ENCODE results near the gene WNT5B. TPM values are rescaled to one million over a fixed set of nuclear protein-coding genes. Genes with fewer than 3 reads are reported as not detected.

The WNT5B gene
- total RNA-seq, 1 donor from 2014 or later: 16.3 TPM

DNA sequence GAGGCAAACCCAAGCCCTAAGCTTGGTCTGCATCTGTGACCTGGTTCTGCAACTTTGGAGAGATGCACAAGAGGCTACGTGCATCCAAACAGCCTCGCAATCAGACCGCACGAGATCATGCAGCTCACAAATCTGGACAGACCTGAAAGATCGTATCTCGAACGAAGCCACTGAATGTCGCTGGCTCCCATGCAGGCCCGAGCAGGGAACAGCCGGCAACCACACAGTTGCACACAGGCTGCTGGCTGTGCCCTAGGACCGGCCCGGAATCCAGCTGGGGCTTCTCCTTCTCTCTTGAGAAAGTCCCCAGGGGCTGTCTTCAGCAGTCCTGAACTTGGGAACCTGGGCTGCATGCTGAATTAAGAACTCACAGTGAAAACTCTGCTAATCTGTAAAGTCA is 27.9 kb downstream of the WNT5B start:
- H3K27ac Mint-ChIP-seq (ENCODE audit: unreplicated experiment): no peak overlapping the region
- no peaks in the 10 kb centered on the region for H3K4me1 Mint-ChIP-seq (ENCODE audit: low read depth, unreplicated experiment)
- no peak for TF ChIP-seq CTCF (IDR thresholded peaks at IDR 0.05; ENCODE audit: partially characterized antibody, unreplicated experiment)
- H3K4me3 Mint-ChIP-seq (ENCODE audit: unreplicated experiment): no peak overlapping the region
- H3K9me3 Mint-ChIP-seq (ENCODE audit: unreplicated experiment): no peaks in the 10 kb centered on the region
- peaks cover 6% of the 10 kb centered on the region for H3K27me3 Mint-ChIP-seq (ENCODE audit: unreplicated experiment)
- H3K36me3 Mint-ChIP-seq (ENCODE audit: unreplicated experiment): no peaks in the 10 kb centered on the region
- no peak for DNase-seq

DNA sequence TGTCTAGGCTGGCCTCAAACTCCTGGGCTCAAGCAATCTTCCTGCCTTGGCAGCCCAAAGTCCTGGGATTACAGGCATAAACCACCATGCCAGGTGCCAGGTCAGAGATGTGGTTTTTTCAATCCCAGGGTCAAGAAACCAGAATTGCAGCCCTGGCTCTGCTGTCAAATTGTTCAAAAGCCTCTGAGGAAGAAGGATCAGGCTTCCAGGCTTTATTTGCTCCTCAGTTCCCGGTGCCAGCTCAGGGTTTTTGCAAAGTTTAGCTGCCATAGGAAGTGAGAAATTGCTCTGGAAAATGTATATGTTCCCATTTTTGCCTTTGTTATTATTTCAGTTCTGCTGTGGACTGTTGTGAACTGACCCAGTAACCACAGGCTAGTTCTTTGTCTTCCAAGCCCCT is 28.7 kb downstream of the WNT5B start:
- Mint-ChIP-seq H3K9me3 (ENCODE audit: unreplicated experiment) (no peaks in the 10 kb centered on the region), H3K36me3 (ENCODE audit: unreplicated experiment) (no peaks in the 10 kb centered on the region), H3K27me3 (ENCODE audit: unreplicated experiment) (peaks cover 5% of the 10 kb centered on the region), H3K4me1 (ENCODE audit: low read depth, unreplicated experiment) (no peaks in the 10 kb centered on the region), H3K27ac (ENCODE audit: unreplicated experiment) (no peak overlapping the region), H3K4me3 (ENCODE audit: unreplicated experiment) (no peak overlapping the region)
- TF ChIP-seq CTCF (IDR thresholded peaks at IDR 0.05; ENCODE audit: partially characterized antibody, unreplicated experiment): no peak
- DNase-seq: no peak

DNA sequence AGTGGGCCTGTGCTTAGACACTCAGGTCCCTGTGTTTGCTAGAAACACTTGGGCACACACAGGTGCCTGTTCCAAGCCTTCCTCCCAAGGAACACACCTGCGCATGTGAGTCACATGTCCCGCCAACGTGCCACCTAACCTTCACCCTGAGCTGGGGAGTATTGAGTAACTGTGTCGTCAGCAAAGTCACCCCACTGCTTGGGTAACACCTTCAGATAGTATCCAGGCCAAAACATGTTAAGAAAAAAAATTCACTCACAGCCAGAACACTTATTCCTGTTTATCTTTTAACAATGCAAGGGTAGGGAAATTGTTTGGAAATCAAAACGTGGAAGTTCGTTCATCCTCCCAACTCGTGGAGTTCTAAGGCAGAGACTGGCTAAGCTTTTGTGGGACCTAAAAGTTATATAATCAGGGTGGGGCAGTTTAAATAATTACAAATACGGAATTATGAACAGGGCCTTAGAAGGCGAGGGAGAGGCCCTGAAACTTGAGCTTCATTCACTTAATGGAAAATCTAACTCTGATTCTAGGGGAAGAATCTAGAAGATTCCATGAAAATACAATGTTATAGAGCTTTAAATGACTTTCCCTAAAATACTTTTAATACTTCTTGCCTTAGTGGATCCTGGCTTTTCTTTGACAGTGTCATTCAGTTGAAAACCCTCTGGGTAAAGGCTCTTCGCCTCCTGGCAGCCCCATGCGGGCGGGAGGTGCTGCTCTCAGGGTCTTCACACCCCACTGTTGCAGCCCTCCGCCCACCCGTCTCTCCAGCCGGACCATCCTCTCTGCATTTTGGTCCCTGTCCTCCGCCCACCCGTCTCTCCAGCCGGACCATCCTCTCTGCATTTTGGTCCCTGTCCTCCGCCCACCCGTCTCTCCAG is 31.5 kb downstream of the WNT5B start:
- Mint-ChIP-seq H3K36me3 (ENCODE audit: unreplicated experiment) (peaks cover 4% of the 10 kb centered on the region), H3K9me3 (ENCODE audit: unreplicated experiment) (peaks cover 6% of the 10 kb centered on the region), H3K4me1 (ENCODE audit: low read depth, unreplicated experiment) (peaks cover 2% of the 10 kb centered on the region), H3K27me3 (ENCODE audit: unreplicated experiment) (peaks cover 10% of the 10 kb centered on the region), H3K27ac (ENCODE audit: unreplicated experiment) (no peak overlapping the region), H3K4me3 (ENCODE audit: unreplicated experiment) (peak overlapping the region; percentile 74)
- no peak for DNase-seq
- TF ChIP-seq CTCF (IDR thresholded peaks at IDR 0.05; ENCODE audit: partially characterized antibody, unreplicated experiment): no peak

GRCh38 chr12:1661553-1662335 is 32.7 kb downstream of the WNT5B start:
- DNase-seq: peak; percentile 81
- H3K4me1 Mint-ChIP-seq (ENCODE audit: low read depth, unreplicated experiment): peaks cover 2% of the 10 kb centered on the region
- H3K4me3 Mint-ChIP-seq (ENCODE audit: unreplicated experiment): peak overlapping the region; percentile 80
- H3K27me3 Mint-ChIP-seq (ENCODE audit: unreplicated experiment): peaks cover 8% of the 10 kb centered on the region
- peaks cover 6% of the 10 kb centered on the region for H3K9me3 Mint-ChIP-seq (ENCODE audit: unreplicated experiment)
- TF ChIP-seq CTCF (IDR thresholded peaks at IDR 0.05; ENCODE audit: partially characterized antibody, unreplicated experiment): no peak
- peaks cover 4% of the 10 kb centered on the region for H3K36me3 Mint-ChIP-seq (ENCODE audit: unreplicated experiment)
- no peak overlapping the region for H3K27ac Mint-ChIP-seq (ENCODE audit: unreplicated experiment)

Data from glutamatergic neuron (in vitro differentiated cells).